HG02840 (cell line): ENCODE results near the gene KCNT1.

Experiments
- ATAC-seq: cut with Tn5 transposase; IDR thresholded peaks from one replicate; pipeline ENCODE4 v1.9.1; 2021; ENCODE audit warnings: mild to moderate bottlenecking, moderate library complexity, moderate number of reproducible peaks; ENCODE audit not compliant: unreplicated experiment, low FRiP score

Gene KCNT1

GRCh38 chr9:135775911-135776310 lies 73.9 kb downstream of the KCNT1 start:
- ATAC-seq, result no peak

DNA sequence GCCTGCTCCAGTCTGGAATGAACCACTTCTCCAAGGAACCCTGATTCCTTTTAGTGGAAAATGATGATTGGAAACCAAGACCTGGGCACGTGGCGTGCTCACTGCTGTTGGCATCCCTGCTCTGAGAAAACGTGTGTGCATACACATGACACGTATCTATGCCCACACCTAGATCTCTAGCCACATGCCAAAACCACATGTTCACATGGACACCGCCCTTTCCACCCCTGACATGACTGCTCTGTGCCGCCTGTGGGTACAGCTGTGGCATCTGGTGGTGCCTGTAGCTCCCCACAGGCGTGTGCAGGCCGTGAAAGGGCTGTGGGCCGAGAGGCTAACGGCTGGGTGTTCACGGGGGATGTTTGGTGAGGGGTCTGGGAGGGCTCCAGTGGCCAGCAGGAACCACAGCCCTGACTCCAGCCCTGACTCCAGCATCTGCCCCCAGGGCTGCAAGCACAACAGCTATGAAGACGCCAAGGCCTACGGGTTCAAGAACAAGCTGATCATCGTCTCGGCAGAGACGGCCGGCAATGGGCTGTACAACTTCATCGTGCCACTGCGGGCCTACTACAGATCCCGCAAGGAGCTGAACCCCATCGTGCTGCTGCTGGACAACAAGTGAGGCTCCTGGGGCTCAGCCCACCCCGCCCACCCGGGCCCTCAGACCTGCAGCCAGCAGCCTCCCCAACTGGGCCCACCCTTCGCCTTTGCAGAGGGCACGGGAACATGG lies 75.1 kb downstream of the KCNT1 start:
- no peak for ATAC-seq

DNA sequence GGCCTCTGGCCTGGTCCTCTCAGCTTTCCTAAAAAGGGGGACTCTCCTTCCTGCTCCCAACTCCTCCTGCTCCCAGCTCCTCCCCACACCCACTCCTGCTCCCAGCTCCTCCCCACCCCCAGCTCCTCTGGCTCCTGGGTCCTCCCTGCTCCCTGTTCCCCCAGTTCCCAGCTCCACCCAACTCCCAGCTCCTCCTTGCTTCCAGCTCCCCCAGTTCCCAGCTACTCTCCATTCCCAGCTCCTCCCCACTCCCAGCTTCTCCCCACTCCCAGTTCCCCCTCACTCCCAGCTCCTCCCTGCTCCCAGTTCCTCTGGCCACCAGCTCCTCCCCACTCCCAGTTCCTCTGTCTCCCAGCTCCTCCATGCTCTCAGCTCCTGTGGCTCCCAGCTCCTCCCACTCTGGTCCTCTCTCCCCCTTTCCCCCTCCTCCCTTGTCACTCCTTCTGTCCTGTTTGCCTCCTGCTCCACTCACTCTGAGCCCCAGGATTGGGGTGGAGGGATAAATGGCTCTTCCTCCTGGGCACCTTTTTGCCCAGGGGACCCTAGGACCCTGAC lies 75.7 kb downstream of the KCNT1 start:
- ATAC-seq, result no peak

DNA sequence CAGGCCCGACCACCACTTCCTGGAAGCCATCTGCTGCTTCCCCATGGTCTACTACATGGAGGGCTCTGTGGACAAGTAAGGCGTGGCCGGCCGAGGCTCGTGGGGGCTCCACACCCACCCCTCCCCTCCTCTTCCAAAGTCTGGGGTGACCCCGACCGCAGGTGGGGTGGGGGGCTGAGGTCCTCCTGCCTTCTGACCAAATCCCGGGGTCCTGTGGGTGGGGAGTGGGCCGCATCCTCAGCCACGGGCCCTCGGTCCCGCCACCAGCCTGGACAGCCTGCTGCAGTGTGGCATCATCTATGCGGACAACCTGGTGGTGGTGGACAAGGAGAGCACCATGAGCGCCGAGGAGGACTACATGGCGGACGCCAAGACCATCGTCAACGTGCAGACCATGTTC lies 76.4 kb downstream of the KCNT1 start:
- no peak for ATAC-seq

DNA sequence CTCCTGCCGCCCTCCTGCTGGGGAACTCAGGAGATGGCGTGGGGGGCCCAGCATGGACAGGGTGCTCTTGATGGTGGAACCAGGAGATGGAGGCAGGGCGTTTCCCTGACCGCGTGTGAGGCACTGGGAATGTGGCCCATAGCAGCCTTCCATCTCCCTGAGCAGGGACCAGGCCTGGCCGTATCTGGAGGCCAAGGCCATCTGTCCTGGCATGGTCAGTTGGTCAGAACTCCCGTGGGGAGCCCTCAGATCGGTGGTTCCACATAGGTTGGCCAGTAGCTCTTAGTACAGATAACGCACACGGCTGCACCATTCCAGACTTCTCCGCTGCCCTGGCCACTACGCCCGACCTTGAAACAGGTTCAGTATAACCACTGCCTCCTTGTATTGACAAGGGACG lies 77.6 kb downstream of the KCNT1 start:
- ATAC-seq, result no peak

DNA sequence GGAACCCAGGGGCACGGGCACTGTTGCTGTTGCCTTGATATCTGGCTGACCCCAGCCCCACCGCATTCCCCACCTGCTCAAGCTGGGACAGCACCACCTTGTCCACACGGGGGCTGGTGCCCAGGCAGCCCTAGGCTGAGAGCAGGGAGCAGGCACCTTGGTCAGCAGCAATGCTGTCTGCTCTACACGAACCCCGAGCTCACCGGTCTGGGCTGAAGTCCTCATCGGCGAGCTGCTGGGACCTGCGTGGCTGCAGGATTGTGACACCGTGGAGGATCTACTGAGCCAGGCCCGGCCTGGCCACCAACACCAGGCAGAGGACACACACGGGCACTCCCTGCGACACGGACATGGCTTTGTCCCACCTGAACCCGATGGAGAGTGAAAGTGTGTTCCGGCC lies 78.1 kb downstream of the KCNT1 start:
- no peak for ATAC-seq

- no peak for ATAC-seq
Measured at GRCh38 chr9:135780626-135781025, 78.6 kb downstream of the KCNT1 start.

GRCh38 chr9:135782946-135783345 lies 81.0 kb downstream of the KCNT1 start:
- ATAC-seq, result no peak

DNA sequence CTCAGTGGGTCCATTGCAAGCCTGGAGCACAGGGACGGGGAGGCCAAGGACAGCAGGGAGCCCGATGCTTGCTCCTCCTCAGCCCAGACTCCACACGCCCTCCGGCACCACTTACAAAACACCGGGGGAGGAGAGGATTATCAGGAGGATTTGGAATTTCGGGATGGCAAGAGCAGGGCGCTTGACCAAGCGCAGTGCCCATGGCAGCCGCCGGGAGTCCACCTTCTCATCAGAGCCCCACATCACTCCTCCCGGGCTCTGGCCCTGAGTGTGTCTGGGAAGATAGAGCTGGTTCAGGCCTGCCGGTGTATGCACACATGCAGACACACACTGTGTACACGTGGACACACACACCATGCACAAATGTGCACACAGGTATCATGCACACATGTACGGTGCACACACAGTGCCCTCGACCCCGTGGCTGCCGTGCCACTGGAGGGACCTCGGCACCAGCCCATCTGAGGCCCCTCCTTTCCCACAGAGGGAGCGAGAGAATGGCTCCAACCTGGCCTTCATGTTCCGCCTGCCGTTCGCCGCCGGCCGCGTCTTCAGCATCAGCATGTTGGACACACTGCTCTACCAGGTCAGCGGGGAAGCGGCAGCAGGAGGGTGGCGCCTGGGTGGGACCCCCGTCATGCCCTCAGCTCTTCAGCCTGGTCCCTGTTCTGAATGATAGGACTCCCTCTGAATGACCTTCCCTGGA lies 81.7 kb downstream of the KCNT1 start:
- ATAC-seq, result no peak

- ATAC-seq, result no peak
Measured at GRCh38 chr9:135785013-135785575, 83.1 kb downstream of the KCNT1 start.

- no peak for ATAC-seq
Measured at GRCh38 chr9:135786146-135786690, 84.2 kb downstream of the KCNT1 start.

DNA sequence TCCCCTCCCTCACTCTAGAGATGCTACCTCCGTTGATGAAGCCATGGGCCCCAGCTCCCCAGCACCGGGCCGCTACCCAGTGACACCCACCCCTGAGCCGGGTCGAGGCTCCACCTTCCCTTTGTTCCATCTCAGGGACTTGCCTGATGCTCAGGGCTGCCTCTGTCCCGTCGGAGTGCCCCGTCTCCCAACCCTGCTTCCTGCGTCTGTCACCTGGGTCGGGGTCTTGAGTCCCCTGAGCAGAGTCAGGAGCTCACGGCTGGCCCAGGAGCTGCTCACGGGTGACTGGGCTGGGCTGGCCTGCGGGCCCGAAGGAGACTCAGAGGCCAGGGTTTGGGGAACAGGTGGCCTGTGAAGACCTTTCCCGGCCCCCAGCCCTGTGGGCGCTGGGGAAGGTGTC lies 85.3 kb downstream of the KCNT1 start:
- ATAC-seq, result no peak

DNA sequence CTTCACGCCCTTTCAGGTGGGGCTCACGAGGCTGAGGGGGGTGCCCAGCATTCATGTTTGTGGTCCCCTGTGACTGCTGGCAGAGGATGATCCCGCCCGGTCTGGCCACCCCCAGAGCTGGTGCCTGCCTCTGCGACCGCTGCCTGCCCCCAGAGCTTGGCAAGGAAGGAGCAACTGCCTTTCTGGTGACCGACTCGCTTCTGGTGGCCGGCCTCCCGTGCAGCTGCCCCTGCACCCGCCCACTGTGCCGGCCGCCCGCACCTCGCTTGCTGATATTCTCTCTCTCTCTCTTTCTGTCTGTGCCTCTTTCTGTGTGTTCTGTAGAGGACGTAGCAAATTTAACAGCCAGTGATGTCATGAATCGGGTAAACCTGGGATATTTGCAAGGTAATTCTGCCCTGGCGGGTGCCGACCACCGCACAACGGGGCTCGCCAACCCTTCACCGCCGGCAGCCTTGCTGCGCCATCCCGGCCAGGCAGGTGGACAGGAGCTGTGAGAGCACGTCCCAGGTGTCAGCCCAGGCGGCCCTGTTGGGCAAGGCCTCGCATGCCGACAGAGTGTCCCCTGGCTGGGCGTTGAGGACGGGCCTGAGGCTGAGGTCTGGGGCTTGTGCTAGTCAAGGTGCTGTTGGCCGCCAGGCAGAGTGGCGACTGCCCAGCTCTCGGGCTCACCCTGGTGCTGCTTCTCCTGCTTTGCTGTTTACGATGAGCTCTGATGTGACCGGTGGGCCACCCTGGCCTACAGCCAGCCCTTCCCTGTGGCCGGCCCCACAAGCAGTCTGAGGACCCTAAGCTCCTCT lies 86.0 kb downstream of the KCNT1 start:
- no peak for ATAC-seq

- no peak for ATAC-seq
Measured at GRCh38 chr9:135788576-135789300, 86.8 kb downstream of the KCNT1 start.

- ATAC-seq, result no peak
Measured at GRCh38 chr9:135789838-135790291, 87.9 kb downstream of the KCNT1 start.

GRCh38 chr9:135790356-135790755 lies 88.4 kb downstream of the KCNT1 start:
- no peak for ATAC-seq

DNA sequence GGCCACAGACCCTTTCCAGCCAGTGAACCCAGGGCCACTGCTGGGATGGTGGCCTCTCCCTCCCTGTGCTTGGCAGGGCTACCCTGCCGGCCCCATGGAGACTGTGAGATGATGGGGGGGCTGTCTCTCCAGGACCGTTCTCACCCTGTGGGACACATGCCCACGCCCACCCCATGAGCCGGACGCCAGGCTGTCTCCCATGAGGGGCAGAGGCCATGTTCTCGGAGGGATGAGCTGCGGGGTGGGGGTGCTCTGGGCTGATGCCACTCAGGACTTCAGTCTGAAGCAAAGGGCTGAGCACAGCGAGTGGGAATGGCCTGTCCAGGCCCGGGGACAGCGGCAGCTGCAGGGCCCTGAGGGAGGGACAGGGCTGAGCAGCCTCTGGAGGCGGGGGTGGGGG lies 88.9 kb downstream of the KCNT1 start:
- ATAC-seq, result no peak

GRCh38 chr9:135791431-135792267 lies 89.7 kb downstream of the KCNT1 start:
- ATAC-seq, result no peak
